GM18502 (cell line): ENCODE measurements around the gene UTP14C.
A peak's percentile ranks its signal among the peaks of the same experiment; 100 is the strongest.
"Not testable (repeated sequence)": the region's sequence is repeated elsewhere in the genome, so short reads cannot be mapped to it uniquely, and the experiment has no call there.

Source experiments
- ATAC-seq: cut with Tn5 transposase; IDR thresholded peaks from one replicate; pipeline ENCODE4 v1.9.1; 2021; ENCODE audit warnings: mild to moderate bottlenecking; ENCODE audit not compliant: unreplicated experiment, poor library complexity

UTP14C gene

DNA sequence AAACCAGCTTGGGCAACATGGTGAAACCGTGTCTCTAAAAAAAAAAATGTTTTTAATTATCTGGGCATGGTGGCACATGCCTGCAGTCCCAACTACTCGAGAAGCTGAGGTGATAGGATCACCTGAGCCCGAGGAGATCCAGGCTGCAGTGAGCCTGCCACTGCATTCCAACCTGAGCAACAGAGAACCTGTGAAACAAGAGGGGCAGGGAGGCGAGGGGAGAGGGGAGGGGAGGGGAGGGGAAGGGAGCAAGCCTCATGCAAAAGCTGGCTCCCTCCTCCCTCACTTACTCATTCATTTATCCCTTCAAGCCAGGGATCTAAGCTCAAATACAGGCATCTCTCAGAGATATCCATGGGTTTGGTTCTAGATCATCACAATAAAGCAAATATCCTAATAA is 22.1 kb upstream of the UTP14C start:
- no peak for ATAC-seq

DNA sequence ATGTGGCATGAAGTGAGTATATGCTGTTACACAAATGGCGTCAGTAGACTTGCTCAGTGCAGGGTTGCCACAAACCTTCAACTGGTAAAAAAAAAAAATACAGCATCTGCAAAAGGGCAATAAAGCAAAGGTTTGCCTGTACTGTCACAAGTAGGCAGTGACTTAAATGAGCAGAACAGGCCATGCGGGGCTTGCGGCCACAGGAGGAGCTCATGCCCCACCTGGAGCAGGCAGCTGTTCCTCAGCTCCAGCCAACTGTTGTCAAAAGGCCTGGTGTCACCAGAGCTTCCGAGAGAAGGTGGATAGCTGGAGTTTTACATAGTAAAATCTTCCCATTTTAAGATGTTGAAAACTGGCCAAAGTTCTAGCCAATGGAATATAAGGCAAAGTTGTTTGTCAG is 20.9 kb upstream of the UTP14C start:
- ATAC-seq = no peak

DNA sequence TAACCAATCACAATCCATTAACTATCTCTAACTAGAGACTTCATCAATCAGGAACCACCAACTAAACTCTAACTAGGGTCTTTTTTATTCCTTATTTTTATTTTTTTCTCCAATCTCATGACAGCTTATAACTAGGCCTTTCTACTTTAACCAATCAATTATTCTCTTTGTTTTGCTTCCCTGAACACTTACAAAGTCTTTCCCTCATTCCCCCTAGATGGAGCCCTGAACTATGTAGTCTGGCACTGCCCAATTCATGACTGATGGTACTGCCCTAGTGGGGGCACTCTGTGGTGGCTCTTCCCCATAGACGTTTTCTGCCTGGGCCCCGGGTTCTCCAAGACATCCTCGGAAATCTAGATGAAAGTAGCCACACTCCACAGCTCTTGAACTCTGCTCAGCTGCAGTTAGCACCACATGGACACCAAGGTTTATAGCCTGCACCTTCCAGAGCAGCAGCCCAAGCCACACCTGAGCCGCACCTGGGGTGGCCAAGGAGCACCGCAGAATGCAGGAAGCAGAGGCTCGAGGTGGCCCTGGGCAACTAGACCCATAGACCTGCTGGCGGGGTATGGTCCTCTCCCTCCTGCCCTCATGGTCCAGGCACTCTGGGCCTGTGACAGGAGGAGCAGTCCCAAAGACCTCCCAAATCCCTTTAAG is 19.9 kb upstream of the UTP14C start:
- ATAC-seq = no peak

DNA sequence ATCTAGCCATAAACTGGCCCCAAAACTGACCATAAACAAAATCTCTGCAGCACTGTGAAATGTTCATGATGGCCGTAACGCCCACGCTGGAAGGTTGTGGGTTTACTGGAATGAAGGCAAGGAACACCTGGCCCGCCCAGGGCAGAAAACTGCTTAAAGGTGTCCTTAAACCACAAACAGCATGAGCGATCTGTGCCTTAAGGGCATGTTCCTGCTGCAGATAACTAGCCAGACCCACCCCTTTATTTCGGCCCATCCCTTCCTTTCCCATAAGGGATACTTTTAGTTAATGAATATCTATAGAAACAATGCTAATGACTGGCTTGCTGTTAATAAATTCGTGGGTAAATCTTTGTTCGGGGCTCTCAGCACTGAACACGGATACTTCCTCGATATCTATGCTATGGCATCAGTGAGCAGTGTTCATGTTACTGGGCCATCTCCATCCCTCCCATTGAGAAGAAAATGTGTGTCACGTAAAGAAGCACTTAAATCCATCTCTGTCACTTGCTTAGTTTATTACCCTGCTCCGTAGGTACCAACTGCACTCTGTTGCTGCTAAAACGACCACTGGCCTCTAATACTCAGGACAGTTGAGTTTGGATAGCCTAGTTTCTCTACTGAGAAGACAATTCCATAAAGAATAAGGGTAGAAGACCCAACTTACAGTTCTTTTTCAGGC is 18.5 kb upstream of the UTP14C start:
- ATAC-seq = no peak

DNA sequence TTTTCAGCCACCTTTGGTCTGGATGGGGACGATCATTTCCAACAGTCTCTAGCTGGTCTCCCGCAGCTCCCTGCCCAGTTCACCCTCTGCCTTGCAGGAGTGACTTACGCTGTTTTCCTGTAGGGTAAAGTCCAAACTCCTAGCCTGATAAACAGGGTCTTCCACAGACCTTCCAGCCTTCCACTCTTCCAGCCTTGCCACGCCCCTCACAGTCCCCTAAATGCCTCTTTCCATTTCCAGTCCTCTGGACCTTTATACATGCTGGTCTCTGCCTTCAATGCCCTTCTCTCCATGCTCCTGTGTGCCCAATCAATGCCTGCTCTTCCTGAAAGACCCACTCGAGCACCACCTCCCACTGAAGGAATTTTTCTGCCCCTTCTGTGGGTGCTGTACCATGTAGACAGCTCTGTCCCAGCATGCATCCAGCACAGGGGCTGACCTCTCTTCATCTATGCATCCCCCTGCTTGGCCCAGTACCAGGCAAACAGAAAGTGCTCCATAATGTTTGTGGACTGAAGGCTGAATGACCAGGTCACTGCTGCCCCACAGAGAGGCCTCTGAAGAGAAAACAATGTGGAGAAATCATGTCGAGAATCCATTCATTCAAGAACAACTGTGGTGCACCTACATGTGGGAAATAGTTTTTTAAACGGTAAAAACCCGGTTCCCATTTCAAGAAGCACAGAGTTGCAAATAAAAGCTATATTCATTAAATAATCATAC is 17.8 kb upstream of the UTP14C start:
- ATAC-seq = no peak

DNA sequence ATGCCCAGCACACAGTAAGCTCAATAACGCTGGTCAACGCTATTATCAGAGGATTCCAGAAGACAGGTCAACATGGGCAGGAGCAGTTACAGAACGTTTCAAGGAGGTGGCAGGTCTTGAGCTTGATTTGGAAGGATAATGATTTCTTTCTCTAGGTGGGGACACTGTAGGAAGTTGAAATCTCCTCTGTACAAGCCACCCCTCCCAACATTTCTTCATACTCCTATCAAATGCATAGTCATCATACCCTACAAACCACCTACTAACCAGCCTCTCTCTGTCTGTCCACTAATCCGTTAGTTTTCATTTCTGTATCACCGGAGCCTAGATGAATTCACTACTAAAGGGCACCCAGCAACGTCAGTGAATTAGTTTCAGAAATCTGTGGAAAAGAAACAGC is 14.5 kb upstream of the UTP14C start:
- no peak for ATAC-seq

DNA sequence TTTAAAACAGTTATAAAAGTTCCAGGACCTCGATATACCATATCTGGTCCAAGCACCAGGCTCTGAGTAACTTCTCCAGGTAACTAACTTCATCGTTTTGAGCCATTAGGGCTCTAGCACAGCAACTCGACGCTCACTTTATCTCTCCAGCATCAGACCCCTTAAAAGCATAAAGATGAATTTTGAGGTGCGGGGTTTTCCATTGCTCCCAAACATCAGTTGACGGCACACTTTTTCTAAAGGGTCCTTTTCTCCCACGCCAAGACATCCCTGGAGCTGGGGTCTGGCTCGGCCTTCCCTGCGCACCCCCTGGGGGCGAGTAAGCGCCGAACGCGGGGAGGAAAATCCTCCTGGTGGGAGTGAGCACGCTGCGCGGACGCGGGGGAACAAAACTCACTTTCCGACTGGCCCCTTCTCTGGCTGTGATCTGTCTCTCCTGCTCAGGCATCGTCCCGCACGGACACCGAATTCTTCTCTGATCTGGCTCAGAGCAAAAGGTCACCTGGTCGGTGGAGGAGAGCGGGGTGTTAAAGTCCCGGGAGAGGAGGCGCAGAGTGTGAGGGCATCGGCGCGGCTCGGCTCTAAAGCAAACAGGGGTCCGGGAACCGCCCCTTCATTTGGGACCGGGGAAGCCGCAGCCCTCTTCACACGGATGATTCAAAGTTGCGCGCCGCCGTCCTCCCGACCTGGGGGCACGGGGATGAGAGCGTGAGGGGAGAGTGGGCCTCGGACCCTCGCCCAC is 13.4 kb upstream of the UTP14C start, which contains the start of gene ATP7B:
ATP7B (minus strand) TSS at position 561 of the 742 bp plus-strand sequence; CDS start at position 448, 113 bp downstream.
- peak; percentile 10 for ATAC-seq

DNA sequence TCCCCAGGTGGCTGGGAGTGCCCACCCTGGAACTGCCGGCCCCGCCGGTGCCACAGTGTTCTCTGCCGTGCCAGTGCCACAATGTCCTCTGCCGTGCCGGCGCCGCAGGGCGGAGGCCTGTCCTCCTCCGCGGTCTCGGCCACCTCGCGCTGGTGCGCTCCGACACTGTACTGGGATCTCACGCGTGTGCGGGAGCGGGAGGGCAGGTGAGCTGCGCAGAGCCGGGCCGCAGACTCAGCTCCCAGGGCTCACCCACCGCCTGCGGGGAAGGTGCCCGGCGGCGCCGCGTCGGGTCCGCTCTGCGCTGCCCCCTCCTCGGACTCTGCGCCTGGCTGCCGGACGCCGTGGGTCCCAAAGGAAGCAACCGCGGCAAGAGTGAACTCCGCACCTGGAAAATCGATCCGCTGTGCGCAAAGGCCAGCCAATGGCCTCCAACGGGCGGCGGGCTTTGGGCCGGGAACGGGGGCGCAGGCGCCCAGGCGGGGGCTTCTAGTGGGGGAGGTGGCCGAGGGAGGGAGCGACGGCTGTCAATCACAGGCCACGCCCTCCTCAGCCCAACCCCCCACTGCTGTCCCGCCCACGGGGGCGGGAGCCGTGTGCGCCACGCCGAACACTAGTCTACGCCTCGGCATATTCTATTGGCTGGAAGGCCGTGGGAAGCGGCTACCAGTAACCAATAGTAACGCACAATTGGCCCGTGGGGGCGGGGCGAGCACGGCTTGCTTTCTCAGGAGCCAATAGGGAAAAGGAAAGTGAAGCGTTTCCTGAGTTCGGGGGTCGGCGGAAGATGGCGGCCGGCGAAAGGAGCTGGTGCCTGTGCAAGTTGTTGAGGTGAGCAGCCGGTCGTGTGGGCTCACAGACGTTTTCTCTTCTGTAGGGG is 12.6 kb upstream of the UTP14C start, which contains the start of gene ALG11:
ALG11 (plus strand) TSS at position 767 of the 880 bp plus-strand sequence; CDS start at position 788, 21 bp downstream.
- ATAC-seq = peak; percentile 99

- peak; percentile 0 for ATAC-seq
Observed at GRCh38 chr13:52012512-52012836, 12.0 kb upstream of the UTP14C start.

DNA sequence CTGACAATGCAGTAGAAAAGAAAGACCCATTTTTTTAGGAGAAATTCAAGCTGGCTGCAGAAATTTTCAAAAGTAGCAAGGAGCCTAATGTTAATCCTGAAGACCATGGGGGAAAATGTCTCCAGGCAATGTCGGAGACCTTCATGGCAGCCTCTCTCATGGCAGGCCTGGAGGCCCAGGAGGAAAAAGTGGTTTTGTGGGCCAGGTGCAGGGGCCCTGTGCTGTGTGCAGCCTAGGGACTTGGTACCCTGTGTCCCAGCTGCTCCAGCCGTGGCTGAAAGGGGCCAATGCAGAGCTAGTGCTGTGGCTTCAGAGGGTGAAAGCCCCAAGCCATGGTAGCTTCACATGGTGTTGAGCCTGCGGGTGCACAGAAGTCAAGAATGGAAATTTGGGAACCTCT is 8.2 kb upstream of the UTP14C start:
- no peak for ATAC-seq

DNA sequence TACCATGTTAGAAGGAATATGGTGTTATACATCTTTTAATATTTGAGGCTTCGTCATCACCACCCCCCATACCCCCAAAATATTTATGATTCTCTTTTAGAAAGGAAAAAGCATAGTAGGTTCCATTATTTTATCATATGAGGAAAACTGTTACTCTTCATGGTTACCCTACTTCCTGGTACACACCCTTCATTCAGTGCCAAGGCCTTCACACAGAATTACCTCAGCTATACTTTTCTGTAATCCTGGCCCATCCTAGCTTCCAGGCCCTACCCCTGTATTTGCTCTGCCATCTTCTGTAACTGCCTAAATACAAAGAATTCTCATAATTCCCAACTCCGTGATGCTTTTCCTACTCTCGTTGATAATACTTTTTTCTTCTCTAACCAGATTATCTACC is 4.3 kb upstream of the UTP14C start:
- no peak for ATAC-seq

GRCh38 chr13:52022356-52022755 is 2.1 kb upstream of the UTP14C start:
- ATAC-seq = no peak

DNA sequence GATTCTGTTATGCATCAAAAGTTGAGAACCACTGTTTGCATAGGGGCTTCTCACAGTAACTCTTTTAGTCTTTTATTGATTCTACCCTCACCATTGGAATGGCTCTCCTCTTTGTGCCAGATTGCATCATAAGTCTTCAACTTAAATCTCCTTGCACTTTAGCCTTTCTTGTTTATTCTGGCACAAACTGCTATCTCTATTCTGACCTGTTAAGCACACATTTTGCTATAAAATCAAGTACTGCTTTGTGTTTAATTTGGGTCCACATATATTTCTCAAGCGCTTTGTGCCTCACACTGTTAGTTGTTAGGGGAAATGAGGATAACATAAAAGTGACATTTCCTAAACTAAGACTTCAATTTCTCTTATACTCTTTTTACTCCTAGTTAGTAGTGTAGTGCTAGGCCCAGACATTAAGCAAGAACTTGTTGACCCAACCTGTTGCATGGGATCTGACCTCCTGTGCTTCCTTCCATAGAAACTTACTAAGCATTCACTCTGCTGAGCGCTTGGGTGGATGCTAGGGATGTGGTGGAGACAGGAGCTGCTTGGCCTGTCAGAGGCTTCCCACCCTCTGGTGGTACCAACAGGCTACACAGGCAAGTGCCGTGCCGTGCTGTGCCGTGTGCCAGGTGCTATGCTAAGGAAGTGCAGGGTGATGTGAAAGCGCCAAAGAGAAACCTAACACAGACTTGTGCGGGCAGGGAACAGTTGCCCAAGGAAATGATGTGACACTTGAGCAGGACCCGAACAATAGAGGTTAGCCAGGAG is 1.2 kb downstream of the UTP14C start:
- ATAC-seq = no peak

DNA sequence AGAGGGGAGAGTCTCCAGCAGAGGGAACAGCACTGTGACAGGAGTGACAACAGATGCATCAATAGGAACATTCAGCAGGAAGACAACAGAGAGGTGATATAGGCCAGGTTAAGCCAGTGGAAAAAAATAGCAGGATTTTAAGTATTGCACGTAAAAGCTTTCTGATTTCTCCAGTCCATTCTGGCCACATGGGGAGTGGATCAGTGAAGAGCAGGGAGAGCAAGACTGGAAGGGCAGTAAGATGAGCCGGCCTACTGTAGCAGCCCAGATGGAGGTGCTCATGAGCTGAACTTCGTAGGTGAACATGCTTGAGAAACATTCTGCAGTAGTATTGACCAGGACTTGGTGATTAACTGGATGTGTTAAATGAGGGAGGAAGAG is 1.7 kb downstream of the UTP14C start:
- ATAC-seq = no peak

GRCh38 chr13:52027832-52028231 is 3.3 kb downstream of the UTP14C start:
- no peak for ATAC-seq

GRCh38 chr13:52029569-52029968 is 5.1 kb downstream of the UTP14C start:
- no peak for ATAC-seq

GRCh38 chr13:52030401-52030800 is 5.9 kb downstream of the UTP14C start:
- not testable (repeated sequence) for ATAC-seq

DNA sequence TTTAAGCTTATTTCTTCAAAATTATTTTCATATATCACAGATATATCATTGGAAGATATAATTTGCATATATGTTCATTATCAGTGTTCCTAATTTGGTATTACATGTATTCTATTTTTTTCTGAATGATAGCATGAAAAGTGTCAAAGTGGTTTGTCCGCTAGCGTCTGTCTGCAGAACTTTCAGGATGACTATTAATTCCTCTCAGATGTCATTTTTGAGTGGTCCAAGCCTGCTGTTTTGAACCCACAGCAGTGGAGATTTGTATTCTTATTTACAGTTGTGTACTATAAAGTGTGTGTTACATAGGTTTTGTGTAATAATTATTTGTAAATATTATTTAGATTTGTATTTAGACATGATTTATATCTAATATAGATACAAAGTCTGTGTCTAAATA is 8.5 kb downstream of the UTP14C start:
- ATAC-seq = no peak

GRCh38 chr13:52034616-52035226 is 10.2 kb downstream of the UTP14C start:
- no peak for ATAC-seq
